NCI-H82 (cell line): ENCODE measurements around the gene MAP4K3.
"Not testable (repeated sequence)": the region's sequence is repeated elsewhere in the genome, so short reads cannot be mapped to it uniquely, and the experiment has no call there.

Experiments
- DNase-seq: peaks from one replicate; lab custom pipeline; 2025; lab: John Stamatoyannopoulos, UW

MAP4K3 gene

DNA sequence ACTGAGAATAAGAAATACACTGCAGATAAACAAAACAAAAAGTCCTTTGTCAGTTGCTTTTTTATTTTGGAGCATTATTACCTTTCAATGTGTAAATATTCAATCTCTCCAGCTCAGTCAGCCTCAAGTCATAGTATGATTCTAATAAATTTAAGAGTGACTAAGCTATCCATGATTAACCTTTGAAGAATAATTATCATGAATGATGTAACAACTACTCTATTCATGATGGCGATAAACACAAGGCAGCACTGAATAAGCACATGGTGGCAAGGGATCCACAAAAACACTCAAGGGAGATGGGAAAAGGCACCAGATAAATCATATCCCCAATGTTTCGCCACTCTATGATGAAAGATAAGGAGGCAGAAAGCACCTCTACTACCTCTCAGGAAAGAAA lies 67.0 kb downstream of the MAP4K3 start:
- DNase-seq: no peak

DNA sequence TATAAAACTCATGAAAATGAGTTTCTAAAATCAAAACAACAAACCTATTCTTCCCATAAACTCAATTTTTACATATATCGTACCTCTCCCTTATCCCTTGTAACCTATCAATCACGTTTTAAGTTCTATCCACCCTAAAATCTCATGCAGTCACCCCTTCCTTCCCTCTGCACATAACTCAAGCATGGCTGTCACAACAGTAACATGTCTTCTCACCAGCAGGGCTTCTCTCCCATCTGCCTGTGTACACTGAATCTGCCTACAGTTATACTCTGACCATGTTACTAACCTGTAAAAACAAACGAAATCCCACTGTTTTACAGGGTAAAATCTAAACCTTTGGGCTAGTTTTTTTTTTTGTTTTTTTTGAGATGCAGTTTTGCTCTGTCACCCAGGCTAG lies 68.2 kb downstream of the MAP4K3 start:
- no peak for DNase-seq

DNA sequence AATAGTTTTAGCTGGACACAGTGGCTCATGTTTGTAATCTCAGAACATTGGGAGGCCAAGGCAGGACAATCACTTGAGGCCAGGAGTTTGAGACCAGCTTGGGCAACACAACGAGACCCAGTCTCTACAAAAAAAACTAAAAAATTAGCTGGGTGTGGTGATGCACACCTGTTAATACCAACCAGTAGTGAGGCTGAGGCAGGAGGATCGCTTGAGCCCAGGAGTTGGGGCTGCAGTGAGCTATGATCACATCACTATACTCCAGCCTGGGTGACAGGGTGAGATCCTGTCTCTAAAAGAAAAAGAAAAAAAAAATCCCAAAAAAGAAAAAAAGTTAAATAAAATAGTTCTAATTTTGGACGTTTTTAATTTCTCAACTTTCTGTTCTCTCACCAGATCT lies 68.7 kb downstream of the MAP4K3 start:
- no peak for DNase-seq

DNA sequence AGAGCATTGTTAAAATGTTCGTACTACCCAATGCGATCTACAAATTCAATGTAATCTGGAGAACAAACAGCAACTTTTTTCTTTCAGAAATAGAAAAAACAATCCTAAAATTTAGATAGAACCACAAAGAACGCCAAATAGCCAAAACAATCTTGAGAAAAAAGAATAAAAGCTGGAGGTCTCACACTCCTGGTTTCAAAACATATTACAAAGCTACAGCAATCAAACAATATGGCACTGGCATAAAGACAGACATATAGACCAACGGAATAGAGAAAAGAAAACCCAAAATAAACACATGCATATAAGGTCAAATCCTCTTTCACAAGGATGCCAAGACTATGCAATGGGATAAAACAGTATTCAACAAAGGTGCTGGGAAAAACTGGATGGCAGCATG lies 74.5 kb downstream of the MAP4K3 start:
- DNase-seq: no peak

DNA sequence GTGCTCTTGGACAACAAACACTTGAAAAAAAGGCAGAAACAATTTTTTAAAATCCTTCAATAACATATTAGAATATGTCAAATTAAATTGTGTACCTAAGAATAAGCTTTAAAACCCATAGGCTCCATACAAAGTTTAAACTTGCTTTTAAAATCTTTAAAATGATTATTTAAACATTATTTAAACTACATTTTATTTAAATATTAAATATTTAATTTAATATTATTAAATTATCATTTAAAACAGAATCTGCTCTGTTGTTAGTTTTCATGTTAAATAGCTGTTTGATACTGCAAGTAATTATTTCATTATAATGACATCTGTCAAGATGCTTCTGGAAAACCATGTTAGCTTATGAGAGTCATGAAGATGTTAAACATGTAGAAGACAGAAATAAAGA lies 75.6 kb downstream of the MAP4K3 start:
- DNase-seq: no peak

DNA sequence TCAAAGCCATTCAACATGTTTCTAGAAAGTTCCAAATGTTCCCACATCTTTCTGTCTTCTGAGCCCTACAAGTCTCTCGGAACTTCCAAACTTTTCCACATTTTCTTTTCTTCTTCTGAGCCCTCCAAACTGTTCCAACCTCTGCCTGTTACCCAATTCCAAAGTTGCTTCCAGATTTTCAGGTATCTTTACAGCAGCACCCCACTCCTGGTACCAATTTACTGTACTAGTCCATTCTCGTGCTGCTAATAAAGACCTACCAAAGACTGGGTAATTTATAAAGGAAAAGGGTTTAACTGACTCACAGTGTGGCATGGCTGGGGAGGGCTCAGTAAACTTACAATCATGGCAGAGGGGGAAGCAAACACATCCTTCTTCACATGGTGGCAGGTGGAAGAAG lies 76.7 kb downstream of the MAP4K3 start:
- DNase-seq: not testable (repeated sequence)

DNA sequence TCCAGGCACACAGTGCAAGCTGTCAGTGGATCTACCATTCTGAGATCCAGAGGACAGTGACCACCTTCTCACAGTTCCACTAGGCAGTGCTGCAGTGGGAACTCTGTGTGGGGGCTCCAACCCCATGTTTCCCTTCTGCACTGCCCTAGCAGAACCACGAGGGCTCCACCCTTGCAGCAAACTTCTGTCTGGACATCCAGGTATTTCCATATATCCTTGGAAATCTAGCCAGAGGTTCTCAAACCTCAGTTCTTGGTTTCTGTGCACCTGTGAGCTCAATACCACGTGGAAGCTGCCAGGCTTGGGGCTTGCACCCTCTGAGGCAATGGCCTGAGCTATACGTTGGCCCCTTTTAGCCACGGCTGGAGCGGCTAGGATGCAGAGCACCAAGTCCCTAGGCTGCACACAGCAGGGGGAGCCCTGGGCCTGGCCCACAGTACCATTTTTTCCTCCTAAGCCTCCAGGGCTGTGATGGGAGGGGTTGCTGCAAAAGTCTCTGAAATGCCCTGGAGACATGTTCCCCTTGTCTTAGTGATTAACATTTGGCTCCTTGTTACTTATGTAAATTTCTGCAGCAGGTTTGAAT lies 77.5 kb downstream of the MAP4K3 start:
- peak; percentile 5 for DNase-seq

DNA sequence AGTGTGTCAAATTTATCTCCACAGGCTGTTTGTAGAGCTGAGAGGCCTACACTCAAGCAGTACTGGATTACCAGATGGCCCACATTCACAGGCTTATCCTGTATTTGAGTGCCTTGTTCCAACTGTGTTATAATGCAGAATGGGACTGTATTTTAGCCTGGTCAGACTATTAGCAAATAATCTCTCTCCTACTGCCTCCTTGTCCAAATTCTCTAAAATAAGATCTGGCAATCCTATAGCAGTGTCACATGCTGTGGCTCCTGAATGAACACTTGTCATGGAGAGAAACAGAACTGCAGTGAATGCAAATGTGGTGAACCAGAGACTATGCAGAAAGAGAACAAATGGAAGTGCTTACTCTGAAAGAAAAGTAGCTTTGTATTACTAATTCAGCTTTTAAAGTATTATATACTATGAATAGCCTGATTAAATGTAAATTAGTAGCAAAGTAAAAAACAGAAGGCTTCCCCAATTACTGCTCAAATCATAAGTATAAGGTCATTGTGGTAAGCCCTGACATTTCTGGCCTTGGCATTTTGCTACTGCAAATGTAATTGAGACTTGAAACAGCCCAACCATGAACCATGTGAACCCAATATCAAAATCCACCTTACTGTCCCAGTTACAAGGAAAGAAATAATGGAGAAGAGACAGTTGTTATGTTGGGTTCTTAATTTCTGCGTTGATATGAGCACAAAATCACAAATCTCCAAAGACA lies 80.0 kb downstream of the MAP4K3 start:
- peak; percentile 68 for DNase-seq

DNA sequence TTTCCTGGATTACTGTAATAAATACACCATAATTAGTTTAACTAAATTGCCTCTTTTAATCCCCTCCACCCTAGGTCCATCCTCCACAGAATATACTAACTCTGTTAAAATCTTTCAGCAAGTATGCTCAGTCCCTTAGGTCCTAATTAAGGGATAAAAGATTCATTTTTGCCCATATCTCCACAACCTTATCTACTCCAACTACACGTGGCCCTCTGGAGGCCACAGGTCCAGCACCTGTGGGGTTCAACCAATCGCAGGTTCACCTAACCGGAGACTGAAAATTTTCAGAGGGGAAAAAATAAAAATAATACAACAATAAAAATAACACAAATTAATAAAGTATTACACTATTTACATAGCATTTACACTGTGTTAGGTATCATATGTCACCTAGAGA lies 86.4 kb downstream of the MAP4K3 start:
- peak; percentile 63 for DNase-seq

DNA sequence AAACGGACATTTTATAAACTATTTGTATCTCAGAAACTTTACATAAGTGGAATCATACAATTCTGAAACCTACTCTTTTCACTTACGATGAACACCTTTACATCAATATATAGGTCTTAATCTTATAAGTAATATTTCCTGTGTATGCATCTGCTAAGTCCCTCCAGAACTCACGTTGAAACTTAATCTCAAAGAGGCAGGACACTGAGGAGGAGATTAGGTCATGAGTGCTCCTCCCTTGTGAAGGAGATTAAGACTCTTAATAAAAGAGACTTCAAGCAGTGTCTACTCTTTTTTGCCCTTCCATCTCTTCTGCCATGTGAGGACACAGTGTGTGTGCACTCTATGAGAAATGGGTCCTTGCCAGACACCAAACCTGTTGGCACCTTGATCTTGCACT lies 98.6 kb downstream of the MAP4K3 start:
- peak; percentile 91 for DNase-seq

DNA sequence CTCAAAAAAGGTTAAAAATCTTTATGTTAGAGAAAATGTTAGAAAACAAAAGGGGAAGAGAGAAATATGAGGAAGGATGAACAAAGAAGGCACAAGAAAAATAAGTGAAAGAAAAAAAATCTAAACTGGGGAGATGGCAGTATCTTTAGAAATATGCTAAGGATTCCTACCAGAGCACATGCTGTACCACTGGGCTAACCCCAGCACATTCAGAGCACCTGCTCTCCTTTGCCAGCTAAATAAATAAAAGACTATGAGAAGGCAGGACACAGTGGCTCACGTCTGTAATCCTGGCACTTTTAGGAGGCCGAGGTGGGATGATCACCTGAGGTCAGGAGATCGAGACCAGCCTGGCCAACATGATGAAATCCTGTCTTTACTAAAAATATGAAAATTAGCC lies 101.2 kb downstream of the MAP4K3 start:
- DNase-seq: no peak

DNA sequence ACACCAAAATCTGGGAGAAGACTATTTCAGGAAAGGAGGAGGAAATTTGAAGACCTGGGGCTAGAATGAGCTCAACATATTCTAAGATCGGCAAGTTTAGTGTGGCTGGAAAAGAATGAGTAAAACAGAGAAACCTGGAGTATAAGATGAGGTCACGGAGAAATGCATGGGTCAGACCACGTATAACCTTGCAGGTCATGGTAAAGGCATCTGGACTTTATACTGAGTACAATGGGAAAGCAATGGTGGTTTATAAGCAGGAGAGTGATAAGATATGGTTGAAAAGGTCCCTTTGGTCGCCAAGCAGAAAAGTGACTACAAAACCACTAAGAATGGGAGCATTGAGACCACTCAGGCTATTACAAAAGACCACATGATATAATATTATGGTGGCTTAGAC lies 102.1 kb downstream of the MAP4K3 start:
- no peak for DNase-seq

DNA sequence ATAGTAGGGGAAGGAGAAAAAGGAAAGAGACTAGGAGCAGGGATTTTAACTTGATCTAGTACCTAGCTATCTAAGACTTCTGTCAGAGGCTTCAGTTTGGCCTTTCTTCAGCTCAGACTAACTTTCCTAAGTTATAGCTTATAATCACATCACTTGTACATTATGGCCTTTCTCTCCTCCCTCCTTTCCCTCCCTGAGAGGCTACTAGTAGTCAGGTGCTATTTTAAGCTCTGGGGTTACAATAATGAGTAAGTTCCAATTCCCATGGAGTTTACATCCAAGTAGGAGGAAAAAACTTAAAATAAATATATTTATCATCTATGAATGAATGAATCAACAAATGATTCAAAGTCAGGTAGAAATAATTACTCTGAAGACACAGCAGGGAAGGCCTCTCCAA lies 102.6 kb downstream of the MAP4K3 start:
- no peak for DNase-seq

DNA sequence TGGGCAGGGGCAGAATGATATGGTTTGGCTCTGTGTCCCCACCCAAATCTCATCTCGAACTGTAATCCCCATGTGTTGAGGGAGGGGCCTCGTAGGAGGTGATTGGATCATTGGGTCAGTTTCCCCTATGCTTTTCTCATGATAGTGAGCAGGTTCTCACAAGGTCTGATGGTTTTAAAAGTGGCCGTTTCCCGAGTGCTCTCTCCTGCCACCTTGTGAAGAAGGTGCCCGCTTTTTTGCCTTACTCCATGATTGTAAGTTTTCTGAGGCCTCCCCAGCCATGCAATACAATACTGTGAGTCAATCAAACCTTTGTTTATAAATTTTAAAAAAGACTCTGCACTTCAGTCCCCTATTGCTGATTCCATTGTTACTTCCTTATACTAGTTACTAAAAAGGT lies 110.4 kb downstream of the MAP4K3 start:
- DNase-seq: no peak

DNA sequence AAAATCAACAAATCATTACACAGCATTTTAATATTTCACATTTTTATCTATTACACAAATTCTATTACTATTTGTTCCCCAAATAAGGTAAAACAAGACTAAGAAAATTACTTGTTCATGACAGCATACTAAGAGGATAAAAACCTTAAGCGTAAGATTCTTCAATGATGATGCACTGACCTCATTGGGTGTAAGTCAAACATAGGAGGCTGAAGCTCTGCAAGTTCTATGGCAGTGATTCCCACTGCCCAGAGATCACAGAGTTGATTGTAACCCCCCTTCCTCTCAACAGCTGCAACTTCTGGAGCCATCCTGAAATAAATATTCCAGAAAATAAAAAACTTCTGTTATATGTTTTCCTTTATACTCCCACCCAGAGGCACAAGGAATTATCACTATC lies 111.1 kb downstream of the MAP4K3 start:
- DNase-seq: no peak

DNA sequence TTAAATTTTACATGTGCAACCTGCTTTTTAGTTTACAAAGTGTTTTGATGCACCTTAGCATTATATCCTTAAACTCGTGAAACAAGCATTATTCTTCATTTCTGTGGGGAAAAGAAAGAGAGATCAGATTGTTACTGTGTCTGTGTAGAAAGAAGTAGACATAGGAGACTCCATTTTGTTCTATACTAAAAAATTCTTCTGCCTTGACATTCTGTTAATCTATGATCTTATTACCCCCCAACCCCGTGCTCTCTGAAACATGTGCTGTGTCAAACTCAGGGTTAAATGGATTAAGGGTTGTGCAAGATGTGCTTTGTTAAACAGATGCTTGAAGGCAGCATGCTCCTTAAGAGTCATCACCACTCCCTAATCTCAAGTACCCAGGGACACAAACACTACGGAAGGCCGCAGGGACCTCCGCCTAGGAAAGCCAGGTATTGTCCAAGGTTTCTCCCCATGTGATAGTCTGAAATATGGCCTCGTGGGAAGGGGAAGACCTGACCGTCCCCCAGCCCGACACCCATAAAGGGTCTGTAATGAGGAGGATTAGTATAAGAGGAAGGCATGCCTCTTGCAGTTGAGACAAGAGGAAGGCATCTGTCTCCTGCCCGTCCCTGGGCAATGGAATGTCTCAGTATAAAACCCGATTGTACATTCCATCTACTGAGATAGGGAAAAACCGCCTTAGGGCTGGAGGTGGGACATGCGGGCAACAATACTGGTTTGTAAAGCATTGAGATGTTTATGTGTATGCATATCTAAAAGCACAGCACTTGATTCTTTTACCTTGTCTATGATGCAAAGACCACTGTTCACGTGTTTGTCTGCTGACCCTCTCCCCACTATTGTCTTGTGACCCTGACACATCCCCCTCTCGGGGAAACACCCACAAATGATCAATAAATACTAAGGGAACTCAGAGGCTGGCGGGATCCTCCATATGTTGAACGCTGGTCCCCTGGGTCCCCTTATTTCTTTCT lies 115.7 kb downstream of the MAP4K3 start:
- DNase-seq: peak; percentile 91

DNA sequence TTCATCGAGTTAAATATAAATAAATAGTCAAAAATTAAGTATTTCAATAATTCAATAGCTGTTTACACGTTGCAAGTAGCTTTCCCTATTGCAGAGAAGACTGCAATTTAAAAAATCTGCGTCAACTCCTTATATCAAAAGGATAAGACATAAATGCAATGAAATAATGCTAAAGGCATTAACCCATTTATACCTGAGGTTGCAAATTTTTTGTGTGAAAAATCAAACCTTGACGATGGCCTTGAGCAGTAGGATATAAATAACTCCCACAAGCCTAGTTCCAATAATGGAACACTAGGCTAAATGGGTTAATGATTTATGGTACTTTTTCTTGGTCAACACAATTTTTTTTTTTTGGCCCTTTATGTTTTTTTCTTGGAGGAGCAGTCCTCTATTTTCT lies 116.9 kb downstream of the MAP4K3 start:
- no peak for DNase-seq

DNA sequence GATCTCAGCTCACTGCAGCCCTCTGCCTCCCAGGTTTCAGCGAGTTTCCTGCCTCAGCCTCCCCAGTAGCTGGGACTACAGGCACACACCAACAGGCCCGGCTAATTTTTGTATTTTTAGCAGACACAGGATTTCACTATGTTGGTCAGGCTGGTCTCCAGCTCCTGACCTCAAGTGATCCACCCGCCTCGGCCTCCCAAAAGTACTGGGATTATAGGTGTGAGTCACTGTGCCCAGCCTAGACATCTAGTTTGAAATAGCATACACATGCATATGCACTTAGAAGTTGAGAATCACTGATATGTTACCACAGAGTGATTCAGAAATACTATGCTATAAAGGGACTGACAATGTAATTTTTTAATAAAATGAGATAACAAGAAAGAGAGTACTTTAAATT lies 123.5 kb downstream of the MAP4K3 start:
- DNase-seq: no peak

DNA sequence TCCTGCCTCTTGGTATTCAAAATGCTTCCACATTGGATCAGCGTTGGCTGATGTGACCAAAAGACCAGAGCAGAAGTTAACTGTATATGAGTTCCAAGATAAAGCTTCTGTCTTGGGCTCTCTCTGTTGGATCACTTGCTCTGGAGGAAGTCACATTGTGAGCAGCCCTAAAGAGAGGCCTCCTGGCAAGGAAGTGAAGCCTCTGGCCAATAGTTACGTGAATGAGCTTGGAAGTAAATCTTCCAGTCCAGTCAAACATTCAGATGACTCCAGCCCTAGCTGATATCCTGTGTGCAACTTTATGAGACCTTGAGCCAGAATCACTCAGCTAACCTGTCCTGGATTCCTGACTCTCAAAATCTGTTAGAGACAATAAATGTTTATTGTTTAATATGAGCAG lies 125.6 kb downstream of the MAP4K3 start:
- DNase-seq: no peak

DNA sequence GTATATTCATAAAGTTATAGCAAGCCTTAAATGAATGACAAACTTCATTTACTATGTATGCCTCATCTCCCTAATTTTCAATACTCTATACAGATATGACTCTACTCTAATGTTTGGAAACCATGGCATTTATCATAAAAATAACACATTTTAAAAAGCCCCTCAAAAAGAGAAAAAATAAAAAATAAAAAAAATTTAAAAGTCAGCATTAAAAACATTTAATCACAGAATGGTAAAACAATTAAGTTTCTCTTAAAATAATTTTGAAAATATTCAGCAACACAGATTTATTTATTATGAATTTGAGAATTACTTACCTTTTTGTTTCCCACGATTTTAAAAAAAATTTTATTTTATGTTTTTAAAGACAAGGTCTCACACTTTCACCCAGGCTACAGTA lies 128.3 kb downstream of the MAP4K3 start:
- DNase-seq: no peak

DNA sequence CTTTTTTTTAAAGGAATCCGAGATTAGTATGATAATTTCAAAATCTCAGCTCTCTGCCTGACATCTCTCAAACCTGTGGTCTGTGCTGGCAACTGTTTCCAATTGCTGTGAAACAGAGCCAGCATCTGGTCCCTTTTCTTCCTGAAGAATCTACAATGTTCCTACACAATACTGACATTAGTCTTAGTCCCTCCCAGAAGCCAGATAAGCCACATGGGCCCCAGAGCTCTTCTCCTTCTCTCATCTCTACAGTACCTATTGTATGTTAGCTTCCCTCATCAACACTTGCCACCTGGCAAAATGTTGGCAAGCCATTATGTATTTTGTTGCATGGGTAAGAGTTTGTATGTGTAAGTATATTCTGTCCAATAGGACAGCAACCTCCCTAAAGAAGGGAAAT lies 130.5 kb downstream of the MAP4K3 start:
- peak; percentile 12 for DNase-seq

DNA sequence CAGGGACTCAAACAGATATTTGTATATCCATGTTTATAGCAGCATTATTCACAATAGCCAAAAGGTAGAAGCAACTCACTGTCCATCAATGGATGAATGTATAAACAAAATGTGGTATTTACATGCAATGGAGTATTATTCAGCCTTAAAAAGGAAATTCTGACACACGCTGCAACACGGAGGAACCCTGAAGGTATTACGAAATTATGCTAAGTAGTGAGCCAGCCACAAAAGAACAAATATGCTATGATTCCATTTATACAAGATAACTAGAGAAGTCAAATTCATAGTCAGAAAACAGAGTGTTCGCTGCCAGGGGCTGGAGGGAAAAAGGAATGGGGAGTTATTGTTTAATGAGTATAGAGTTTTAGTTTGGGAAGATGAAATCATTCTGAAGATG lies 132.4 kb downstream of the MAP4K3 start:
- no peak for DNase-seq

DNA sequence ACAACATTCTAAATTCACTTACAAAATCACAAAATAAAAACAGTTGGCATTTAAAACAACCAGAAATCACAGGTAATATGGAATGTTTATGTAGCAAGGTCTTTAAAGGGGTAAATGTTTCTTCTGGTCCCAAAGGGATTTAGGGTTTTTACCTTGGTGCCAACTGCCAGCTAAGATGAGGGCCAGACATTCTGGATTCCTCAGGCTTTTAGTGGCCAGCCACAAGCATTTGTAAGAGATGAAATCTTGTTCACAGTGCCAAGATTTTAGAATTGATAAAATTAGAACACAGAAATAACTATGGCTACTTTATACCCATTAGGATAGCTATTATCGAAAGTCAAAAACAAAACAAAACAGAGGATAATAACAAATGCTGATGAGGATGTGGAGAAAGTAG lies 132.9 kb downstream of the MAP4K3 start:
- DNase-seq: no peak
